ENCODE results near the gene HAP1. TPM values are rescaled to one million over a fixed set of nuclear protein-coding genes. Genes with fewer than 3 reads are reported as not detected.

Gene HAP1, protein sequence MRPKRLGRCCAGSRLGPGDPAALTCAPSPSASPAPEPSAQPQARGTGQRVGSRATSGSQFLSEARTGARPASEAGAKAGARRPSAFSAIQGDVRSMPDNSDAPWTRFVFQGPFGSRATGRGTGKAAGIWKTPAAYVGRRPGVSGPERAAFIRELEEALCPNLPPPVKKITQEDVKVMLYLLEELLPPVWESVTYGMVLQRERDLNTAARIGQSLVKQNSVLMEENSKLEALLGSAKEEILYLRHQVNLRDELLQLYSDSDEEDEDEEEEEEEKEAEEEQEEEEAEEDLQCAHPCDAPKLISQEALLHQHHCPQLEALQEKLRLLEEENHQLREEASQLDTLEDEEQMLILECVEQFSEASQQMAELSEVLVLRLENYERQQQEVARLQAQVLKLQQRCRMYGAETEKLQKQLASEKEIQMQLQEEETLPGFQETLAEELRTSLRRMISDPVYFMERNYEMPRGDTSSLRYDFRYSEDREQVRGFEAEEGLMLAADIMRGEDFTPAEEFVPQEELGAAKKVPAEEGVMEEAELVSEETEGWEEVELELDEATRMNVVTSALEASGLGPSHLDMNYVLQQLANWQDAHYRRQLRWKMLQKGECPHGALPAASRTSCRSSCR
- 0.07 and 0.53 TPM in 2 replicates for total RNA-seq

DNA sequence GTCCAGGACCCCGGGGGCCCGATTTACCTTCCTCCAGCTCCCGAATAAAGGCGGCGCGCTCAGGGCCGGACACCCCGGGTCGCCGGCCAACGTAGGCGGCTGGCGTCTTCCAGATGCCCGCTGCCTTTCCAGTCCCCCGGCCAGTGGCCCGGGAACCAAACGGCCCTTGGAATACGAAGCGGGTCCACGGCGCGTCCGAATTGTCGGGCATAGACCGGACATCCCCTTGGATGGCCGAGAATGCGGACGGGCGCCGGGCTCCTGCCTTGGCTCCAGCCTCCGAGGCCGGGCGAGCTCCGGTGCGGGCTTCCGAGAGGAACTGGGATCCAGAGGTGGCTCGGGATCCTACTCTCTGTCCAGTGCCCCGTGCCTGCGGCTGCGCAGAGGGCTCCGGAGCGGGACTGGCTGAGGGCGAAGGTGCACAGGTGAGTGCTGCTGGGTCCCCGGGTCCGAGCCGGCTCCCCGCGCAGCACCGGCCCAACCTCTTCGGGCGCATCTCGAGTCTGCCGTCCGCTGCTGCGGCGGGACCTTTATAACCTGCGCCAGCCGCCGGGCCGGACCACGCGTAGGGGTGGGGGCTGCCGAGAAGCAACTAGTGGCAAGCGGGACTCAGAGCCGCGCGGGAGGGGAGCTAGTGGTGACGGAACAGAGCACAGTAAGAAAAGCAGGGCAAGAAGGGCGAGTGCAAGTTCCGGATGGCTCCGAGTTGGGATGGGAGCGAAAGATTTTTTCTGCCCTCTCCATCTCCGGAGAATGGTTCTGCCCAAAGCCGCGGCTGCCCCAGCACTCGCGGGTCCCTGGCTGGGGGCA, at the start of gene HAP1:
Gene HAP1, minus strand, starts transcription at position 505 of the 810 bp plus-strand sequence. Its CDS starts 9 bp downstream, at position 496.

DNA sequence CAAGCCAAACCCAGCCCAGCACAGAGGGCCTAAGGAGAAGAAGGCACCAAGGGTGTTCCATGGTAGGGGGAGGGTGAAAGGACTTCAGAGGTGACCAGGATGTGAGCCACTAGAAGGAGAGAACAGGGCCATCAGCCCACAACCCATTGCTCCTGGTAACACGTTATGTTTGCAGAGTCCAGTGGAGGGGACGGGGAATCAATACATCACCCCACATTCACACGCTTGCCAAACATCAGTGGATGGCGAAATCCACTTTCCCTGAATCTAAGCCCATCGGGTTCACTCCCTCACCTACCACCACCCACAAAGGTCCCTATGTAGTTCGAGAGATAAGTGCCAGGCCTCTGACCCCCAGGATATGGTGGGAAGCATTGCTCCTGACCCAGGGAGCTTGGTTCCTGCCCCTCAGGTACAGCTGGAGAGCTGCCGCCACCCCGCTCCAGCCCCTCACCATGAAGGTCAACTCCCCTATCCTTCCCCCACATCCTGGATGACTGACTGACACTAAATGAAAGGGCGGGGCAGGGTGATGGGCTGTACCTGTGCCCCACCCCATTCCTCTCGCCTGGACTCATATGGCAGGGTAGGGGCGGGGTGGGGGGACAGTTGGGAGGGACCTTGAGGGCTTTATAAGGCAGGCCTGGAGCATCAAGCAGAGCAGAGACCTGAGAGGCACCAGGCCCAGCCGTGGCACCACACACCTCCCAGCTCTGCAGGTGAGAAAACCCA, 22.6 kb downstream of the HAP1 start, which contains the start of gene GAST:
Gene GAST, plus strand, starts transcription at position 663 of the 732 bp plus-strand sequence. CDS start 3,106 bp downstream, outside the sequence.

DNA sequence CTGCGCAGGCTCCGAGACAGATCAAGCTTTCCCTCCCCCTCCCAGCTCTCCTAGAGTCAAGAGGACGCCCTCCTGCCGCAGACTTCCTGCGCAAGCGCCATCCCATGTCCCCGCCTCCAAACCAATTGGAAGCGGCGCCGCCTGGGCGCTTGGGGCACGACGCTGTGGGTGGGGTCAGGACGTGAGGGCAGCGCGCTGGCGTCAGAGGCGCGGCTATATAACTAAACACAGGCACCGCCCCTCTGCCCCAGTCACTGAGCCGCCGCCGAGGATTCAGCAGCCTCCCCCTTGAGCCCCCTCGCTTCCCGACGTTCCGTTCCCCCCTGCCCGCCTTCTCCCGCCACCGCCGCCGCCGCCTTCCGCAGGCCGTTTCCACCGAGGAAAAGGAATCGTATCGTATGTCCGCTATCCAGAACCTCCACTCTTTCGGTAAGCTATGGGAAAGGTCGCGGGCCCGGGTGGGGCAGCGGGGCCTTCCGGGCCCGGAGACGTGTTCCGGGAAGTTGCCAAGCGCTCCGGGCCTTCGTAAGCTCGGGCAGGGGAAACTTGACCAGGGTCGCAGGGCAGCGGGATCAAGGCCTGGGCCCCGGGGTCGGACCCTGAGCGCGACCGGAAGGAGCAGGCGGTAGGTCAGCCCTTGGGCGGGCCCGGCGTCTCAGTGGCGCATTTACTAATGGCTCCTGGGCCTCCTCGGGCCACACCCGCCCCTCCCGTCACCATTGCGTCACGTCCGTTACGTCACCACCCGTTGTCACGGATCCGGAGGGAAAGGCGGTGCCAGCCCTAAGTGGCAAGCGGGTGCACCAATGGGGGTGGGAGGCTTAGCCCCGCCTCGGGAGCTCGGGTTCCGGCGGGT, 45.6 kb downstream of the HAP1 start, which contains the start of gene EIF1:
Gene EIF1, plus strand, starts transcription at position 245 of the 856 bp plus-strand sequence. Its CDS starts 154 bp downstream, at position 399.

Small RNA genes lying within 50 kb of the gene (small RNA-seq; reads per million reads assigned to genes)
- not detected for gene RN7SL399P
- not detected for gene RNA5SP442

Other genes starting within 250 kb of the HAP1 start
- not detected in 2 replicates for gene KRT36, start 244.7 kb downstream of the HAP1 start, total RNA-seq
- not detected in 2 replicates for gene KRT13, start 229.0 kb downstream of the HAP1 start, total RNA-seq
- gene KRT15, start 215.8 kb downstream of the HAP1 start, total RNA-seq: 2.1 and 2.3 TPM in 2 replicates
- gene KRT19, start 206.3 kb downstream of the HAP1 start, total RNA-seq: 59.7 and 64.9 TPM in 2 replicates
- not detected in 2 replicates for gene KRT9, start 162.6 kb downstream of the HAP1 start, total RNA-seq
- gene KRT14, start 147.7 kb downstream of the HAP1 start, total RNA-seq: not detected in 2 replicates
- gene KRT16, start 121.9 kb downstream of the HAP1 start, total RNA-seq: not detected in 2 replicates
- gene KRT17, start 110.1 kb downstream of the HAP1 start, total RNA-seq: 0.22 and 0.80 TPM in 2 replicates
- gene EIF1, start 45.8 kb downstream of the HAP1 start, total RNA-seq: 102 and 109 TPM in 2 replicates
- gene GAST, start 22.3 kb downstream of the HAP1 start, total RNA-seq: not detected in 2 replicates
- 107 and 115 TPM in 2 replicates for gene JUP, start 52.1 kb upstream of the HAP1 start, total RNA-seq
- 40.0 and 52.8 TPM in 2 replicates for gene P3H4, start 77.3 kb upstream of the HAP1 start, total RNA-seq
- 129 and 131 TPM in 2 replicates for gene FKBP10, start 78.4 kb upstream of the HAP1 start, total RNA-seq
- gene NT5C3B, start 101.6 kb upstream of the HAP1 start, total RNA-seq: 54.5 and 71.5 TPM in 2 replicates
- gene KLHL10, start 103.2 kb upstream of the HAP1 start, total RNA-seq: not detected in 2 replicates
- 35.5 and 38.2 TPM in 2 replicates for gene KLHL11, start 130.8 kb upstream of the HAP1 start, total RNA-seq
- gene ACLY, start 184.3 kb upstream of the HAP1 start, total RNA-seq: 309 and 427 TPM in 2 replicates
- 0.13 and 0.36 TPM in 2 replicates for gene ODAD4, start 196.0 kb upstream of the HAP1 start, total RNA-seq
- gene CNP, start 232.2 kb upstream of the HAP1 start, total RNA-seq: 61.8 and 67.2 TPM in 2 replicates